HG03025 (cell line): Measurements from ENCODE around the gene CAMK1.

ENCODE experiments used
- ATAC-seq: cut with Tn5 transposase; IDR thresholded peaks from one replicate; pipeline ENCODE4 v1.9.1; 2021; ENCODE audit warnings: mild to moderate bottlenecking, moderate library complexity; ENCODE audit not compliant: unreplicated experiment, low FRiP score

The CAMK1 gene

DNA sequence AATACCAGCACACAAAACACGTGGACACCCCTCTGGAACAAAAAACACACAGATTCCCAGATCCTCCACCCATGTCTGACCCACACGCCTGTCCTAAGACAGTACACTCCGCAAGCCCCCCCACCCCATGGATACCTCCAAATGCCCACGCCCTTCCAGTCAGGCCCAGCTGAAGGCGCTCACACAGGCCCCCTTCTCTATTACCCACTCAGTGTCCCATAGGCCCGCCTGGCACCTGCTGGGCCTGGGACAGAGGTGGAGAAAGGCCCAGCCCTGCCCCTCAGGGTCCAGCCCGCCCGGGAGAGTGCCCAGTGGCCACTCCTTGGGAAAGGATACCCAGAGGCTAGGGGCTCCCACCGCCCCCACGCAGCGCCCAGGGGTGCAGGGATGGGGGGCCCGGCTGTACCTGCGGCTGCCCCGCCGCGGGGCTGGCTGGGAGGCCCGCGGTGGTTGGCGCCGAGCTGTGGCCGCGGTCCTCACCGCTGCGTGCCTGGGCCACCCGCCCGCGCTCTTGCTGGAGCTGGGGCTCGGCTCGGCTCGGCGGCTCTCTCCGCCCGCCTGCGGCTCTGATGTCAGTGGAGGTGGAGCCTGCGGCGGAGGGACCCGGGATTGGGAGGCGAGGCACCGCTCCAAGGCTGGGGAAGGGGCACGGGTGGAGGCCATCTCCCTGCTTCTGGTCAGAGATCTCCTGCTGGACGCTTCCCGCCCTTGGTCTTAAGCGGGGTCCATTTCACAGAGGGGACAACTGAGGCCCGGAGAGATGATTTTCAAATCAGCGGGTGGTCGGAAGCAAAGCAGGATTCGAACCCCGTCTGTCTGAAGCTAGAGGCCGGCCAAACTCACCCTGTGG, at the start of gene CAMK1:
CAMK1 (minus strand) TSS at position 522 of the 850 bp plus-strand sequence. CDS start 2,198 bp downstream, outside the sequence.
- no peak for ATAC-seq

DNA sequence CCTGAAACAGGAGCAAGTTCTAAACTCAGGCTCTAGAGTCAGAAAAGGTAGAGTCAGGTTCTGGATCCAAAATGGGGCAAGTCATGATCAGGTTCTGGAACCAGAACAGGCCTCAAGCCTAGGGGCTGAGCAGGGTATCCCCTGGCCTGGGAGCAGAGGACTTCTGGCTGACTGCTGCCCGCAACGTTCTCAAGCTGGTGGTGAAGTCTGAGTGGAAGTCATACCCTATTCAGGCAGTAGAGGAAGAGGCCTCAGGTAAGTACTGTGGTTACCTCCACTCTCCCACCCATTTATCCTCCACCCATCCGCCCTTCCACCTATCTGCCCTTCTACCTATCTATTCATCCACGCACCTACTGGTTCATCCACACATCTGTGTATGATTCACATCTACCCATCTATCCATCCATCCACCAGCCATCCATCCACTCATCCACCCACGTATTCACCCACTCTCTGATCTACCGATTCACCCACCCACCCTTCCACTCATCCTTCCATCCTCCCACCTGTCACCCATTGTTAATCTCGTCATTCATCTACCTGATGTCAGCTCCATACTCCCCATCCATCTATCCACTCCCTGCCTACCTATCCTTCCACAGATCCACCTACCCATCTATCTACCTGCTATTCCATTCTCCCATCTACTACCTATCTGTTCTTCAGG, 49.1 kb upstream of the CAMK1 start:
- ATAC-seq = no peak

DNA sequence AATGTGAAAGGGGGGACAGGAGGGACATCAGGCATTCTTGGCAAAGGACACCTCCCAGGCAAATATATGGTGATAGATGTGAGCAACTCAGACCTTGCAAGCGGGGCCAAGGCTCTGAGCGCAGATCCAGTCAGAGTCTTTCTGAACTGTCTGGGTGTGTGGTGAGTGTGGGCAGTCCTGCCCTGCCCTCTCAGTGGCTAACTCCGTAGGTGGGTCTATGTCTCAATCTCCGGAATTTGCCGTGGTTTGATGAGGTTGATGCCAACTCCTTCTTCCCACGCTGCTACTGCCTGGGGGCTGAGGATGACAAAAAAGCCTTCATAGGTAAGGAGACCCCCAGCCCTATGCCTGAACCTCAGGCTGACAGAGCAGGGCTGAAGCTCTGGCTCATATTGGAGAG, 47.7 kb upstream of the CAMK1 start:
- no peak for ATAC-seq

DNA sequence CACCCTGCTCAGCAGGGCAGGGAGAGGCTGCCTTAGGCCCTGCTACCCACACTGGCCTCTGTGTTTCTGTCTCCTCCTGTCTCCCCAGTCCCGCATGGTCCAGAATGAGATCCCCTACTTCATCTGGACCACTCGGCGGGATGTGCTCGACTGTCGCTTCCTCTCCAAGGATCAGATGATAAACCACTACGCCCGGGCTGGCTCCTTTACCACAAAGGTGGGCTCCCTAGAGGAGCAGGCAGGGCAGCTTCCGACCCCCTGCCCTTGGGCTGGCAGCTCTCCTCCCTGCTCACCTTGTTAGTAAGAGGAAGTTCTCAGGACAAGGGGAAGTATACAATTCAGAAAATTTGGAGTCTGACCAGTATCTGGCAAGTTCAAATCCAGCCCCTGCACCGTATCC, 46.2 kb upstream of the CAMK1 start:
- no peak for ATAC-seq

DNA sequence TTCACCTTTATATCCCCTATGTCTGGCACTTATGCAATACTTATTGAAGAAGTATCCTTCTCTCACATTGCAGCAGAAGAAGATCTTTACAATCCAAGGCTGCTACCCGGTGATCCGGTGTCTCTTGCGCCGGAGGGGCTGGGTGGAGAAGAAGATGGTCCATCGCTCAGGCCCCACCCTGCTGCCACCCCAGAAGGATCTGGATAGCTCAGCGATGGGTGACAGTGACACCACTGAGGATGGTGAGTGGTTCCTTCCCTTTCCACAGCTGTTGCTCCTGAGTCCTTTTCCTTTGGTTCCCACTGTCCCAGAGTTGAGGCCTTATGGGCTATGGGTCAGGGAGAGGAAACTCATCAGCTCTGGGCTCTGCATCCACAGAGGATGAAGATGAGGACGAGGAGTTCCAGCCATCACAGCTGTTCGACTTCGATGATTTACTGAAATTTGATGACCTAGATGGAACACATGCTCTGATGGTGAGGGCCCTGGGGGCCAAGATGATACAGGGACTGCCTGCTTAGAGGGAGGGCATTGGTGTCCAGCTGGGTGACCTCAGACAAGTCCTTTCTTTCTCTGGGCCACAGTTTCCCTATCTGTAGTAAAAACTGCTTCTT, 43.2 kb upstream of the CAMK1 start:
- no peak for ATAC-seq

DNA sequence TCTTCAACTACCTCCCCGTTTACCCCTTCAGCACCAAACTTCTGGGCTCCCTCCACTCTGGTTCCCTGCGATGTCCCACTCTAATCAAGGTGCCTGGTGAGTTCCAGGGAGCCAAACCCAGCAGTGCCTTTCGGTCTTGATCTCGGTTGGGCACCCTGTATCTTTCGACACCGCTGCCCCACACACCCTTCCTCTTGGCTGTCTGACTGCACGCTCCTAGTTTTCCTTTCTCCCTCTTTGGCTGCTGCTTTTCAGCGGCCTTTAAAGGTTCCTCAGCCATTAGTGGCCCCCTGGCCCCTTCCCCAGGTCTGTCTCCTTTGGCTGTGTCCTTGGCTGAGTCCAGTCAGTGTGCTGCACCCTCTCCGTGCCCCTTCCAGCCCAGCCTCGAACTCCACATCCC, 41.1 kb upstream of the CAMK1 start:
- no peak for ATAC-seq

DNA sequence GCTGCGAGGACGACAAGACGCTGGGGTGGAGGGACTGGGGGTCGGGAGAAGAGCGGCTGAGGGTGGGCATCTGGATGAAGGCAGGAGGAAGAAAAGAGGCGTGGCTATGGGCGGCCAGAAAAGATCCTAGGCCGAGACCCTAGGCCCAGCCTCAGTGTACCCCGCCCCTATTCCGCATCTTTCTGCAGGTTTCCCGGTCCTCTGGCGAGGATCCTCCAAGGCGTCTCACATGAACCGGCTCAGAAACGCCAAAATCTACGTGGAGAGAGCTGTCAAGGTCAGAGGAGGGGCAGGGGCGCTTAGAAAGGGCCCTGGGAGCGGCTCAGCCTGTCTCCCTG, 40.7 kb upstream of the CAMK1 start:
- no peak for ATAC-seq

DNA sequence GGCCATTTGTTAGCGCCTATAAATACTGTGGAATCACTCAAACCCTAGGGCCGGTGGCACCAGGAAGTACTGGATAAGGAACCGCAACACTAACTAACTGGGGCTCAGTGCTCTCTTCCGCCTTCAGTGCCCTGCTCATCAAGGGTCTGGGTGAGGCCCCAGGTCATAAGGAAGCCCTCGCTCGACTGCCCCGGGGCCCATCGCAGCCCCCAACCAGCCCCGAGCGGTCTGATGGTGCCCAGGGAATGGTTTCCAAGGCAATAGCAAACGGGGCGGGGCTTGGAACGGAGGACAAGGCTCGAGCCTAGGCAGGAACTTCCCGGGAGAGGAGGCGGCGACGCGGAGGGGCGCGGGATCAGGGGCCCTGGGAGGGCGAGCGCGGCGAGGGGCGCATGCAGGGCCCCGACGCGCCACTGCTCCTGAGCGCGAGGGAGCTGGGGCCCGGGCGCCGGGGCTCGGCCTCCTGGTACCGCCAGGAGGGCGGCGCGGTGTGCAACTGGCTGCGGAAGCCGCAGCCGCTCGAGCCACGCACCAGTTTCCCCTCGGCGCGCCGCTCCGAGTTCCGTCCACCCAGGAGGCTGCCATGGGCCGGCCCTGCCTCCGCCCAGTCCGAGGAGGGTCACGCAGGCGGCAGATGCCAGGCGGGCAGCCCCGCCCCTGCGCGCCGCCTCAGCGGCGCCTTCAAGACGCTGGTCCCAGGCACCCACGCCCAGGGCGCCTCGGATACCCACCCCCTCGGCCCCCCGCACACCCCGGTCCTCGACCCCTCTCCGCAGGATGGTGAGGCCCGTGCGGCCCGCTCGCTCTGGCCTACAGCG, 40.1 kb upstream of the CAMK1 start, which contains the start of gene TTLL3:
TTLL3 (plus strand) TSS at position 648 of the 818 bp plus-strand sequence. CDS start 400 bp downstream, outside the sequence.
- ATAC-seq = peak; percentile 44

DNA sequence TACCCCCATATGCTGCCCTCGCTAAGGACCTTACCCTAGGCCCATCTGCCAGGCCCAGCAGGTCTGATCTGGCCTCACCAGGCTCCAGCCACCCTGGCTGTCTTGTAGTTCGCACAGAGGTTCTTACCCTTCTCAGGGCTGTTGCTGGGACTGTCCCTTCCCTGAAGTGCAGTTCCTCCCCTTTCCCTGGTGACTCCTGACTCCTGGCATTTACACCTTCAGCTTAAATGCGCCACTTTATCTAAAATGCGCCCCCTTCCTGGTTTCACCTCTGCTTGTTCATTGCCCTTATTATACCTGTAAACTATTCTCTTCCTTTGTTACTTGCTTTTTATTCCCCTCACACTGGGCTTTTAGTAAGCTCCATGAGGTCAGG, 39.5 kb upstream of the CAMK1 start:
- no peak for ATAC-seq

DNA sequence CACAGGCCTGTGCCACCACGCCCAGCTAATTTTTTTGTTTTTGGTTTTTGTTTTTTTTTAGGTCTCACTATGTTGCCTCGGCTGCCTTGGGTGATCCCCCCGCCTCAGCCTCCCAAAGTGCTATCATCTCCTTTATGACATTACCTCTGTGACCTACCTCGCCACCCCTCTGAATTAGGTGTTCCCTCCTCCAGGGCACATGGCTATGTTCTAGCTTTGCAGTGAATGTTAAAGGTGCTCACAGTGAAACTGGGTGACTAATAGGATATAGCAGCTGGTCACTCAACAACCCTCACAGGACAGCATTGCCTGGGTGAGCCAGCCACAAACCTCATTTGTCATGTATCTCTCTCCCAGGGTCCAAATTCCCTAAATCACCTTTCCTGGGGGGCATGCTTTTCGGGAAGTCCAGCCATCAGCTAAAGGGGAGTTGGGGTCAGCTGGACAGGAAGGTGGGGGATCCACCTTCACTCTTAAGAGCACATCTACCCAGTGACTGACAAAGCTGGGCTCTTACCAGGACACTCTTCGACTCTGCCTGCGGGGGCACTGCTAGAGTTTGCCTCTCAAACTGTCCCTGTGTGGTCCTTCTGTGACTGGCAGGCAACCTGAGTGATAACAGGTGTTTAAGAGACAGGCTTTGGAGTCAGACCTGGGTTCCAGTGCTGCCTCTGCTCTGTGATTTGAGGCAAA, 38.7 kb upstream of the CAMK1 start:
- no peak for ATAC-seq

DNA sequence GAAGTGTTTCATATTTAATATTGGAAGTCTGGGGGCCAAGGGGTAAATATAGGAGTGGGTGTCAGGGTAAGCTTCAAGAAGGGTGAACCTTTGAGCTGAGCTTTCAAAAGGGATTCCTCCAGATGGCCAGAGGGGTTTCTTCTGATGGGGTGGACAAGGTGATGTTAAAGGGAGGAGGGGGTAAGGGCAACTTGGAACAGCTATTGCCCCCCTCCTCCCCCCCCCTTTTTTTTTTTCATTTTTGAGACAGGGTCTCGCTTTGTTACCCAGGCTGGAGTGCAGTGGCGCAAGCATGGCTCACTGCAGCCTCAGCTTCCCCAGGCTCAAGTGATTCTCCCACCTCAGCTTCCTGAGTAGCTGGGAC, 38.2 kb upstream of the CAMK1 start:
- no peak for ATAC-seq

DNA sequence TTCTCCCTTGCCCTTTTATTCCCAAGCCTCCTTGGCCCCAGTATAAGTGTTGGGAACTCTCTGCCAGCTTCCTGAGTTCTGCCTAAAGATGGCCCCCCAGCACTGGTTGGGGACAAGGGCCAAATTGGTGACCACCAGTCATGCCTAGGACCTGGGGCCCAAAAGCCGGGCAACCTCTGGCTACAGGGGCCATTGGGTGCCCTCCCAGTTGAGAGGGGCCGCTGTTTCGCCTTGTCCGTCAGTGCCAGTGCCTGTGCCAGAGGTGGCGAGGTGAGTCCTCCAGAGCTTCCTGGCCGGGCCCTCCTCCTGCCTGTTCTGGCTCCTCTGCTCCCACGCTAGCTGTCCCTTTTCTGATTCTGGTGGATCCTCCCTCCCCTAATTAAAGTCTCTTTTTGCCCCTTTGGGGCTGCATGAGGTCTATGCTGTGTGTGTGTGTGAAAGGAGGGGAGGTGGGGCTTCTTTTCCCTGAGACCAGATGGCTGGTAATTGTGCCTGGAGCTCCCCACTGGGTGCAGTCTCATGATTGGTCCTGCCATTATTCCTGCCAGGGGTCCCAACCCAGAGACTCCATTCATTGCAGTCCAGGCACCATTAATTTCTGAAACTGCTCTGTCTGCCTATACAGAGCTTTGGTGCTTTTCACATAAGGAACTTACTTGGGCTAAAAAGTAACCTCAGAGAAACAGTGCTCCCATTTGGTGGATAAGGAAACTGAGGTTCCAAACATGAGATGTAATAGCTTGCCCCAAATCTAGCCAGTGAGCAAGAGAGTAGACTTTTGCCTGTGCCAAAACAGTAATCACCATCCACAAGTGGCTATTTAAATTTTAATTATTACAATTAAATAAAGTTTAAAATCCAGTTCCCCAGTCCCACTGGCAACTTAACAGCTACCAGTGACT, 37.2 kb upstream of the CAMK1 start:
- ATAC-seq = no peak

DNA sequence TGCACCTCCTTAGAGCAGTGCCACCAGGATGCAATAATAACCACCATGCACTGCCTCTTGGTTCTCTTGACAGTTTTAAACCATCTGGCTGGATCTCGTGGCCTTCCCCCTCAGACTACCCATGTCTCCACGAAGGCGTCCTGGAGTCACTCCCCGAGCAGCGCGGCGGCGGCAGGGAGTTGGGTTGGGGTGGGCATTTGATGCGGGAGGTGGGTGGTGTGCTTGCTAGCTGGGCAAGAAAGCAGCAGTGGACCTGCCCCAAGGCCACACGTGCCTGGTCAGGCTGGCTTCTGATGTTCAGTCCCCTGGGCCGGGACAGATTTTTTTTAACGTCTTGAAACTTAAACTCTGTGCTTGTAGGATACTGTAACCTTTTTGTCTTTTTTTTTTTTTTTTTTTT, 36.4 kb upstream of the CAMK1 start:
- no peak for ATAC-seq

DNA sequence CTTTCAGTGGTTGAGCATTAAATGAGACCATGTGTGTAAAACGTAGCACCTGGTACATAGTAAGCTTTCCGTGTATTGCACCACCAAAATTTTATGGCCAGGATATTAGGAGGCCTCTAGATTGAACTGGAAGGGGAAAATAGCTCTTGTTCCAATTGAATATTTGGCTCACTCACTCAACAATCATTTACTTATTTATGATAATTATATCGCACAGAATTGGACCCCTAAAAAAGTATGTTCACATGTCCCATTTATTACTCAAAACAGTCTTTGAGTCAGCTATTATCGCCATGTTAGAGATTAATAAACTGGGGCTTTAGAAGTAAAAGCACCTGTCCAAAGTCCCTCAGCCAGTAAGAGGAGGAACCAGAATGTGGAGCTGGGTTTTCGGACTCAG, 35.2 kb upstream of the CAMK1 start:
- no peak for ATAC-seq

DNA sequence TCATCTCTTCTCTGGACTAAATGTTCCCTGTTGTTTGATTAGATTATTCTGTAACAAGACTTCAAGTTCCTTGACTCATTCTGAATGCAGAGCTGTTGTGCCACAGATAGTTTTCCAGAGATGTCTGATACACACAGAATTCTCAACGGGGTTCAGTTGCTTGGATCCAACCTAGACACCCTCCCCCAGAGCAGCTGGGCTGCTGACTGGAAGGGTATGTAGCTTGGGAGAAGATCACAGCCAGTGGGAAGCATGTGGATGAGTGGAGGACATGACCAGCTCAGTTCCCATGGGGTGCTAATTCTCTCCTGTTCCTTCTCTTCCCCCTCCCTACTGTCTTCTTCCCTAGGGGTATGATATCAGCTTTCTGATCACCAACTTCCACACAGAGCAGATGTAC, 33.7 kb upstream of the CAMK1 start:
- no peak for ATAC-seq

DNA sequence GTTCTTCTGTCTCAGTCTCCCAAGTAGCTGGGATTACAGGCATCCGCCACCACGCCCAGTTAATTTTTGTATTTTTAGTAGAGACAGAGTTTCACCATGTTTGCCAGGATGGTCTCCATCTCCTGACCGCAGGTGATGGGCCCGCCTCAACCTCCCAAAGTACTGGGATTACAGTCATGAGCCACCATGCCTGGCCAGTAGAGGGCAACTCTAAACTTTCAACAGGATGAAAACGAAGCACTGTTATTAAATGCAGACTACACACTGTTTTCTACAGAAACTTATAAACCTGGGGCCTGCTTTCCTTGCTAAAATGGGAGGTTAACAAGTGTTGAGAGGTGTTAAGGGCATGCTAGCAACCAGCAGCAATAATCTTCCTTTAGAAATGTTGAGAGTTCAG, 30.8 kb upstream of the CAMK1 start:
- ATAC-seq = no peak

DNA sequence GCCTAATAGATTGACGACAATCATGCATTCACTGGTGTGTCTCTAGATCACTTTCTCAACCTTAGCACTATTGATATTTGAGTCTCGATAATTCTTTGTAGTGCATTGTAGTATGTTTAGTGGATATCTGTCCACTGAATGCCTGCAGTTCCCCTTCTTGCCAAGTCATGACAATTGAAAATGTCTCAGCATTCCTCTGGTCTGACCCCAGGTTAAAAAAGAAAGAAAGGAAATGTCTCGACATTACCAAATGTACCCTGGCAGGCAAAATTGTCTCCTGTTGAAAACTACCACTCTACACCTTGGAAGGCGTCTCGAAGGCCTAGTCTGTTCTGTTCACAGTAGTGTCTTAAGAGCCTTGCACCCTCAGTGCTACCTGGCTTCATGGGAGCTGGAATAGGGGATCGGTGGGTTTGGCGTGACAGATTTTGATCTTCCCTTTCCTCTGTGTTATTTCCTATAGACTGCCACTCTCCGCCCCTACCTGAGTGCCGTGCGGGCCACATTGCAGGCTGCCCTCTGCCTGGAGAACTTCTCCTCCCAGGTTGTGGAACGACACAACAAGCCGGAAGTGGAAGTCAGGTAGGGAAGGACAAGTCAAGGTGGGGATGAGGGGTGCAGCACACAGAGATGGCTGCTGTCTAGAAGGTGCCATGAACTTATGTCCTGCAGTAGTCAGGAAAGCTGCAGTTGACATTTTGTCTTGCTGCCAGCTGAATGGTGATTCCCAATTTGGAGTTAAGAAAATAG, 27.6 kb upstream of the CAMK1 start:
- ATAC-seq = no peak

DNA sequence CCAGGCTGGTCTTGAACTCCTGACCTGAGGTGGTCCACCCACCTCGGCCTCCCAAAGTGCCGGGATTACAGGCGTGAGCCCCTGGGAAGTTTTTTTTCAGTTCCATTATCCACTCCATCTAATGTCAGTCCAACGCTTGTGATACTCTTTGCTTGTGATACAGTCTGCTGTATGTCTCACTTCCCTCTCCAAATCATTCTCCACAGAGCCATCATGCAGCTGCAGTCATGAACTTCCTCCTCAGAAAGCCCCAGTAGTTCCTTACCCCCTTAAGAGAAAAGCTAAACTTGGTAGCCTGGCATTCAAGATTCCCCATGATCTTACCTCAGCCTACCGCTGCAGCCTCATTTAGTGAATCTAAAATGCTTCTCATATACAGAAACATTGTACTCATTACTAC, 25.5 kb upstream of the CAMK1 start:
- no peak for ATAC-seq

DNA sequence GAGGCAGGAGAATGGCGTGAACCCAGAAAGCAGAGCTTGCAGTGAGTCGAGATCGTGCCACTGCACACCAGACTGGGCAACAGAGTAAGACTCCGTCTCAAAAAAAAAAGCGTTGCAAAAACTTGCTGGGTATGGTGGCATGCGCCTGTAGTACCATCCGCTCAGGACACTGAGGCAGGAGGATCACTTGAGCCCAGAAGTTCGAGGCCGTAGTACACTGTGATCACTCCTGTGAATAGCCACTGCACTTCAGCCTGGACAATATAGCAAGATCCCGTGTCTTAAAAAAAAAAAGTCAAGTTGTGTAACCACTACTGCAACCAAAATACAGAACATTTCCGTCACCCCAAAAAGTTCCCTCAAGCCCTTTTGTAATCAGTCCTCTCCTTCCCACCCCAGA, 24.7 kb upstream of the CAMK1 start:
- ATAC-seq = no peak
